Fibroblast of lung (primary cell): ENCODE data around the gene PIP4K2A.

Experiments used
- CTCF ChIP-seq, 2 donors: IDR thresholded peaks in 1 of 2; conservative IDR thresholded peaks in 1 of 2; 1 replicate in 1 of 2; 2 replicates in 1 of 2; pipeline ENCODE4 v1.5.1; 2011 to 2012; ENCODE audit warnings: low read length in 2 of 2, control low read depth in 1 of 2, inconsistent platforms in 1 of 2, low read depth in 1 of 2, mild to moderate bottlenecking in 1 of 2
- EZH2 ChIP-seq: IDR thresholded peaks from 2 replicates; pipeline ENCODE4 v1.5.1; 2012; ENCODE audit warnings: low read length, control low read depth, mild to moderate bottlenecking; ENCODE audit errors: missing control alignments

GRCh38 chr10:22719406-22720042, 5.1 kb upstream of the PIP4K2A start:
- no peak for TF ChIP-seq CTCF (conservative IDR thresholded peaks at IDR 0.05 in 1 of 2, IDR thresholded peaks at IDR 0.05 in 1 of 2; ENCODE audit: low read depth in 1 of 2, low read length in 2 of 2)
- no peak for TF ChIP-seq EZH2
